ENCODE measurements around the gene KCNJ8. TPM values are rescaled to one million over a fixed set of nuclear protein-coding genes. Genes with fewer than 3 reads are reported as not detected.

Gene KCNJ8
- total RNA-seq, result not detected

DNA sequence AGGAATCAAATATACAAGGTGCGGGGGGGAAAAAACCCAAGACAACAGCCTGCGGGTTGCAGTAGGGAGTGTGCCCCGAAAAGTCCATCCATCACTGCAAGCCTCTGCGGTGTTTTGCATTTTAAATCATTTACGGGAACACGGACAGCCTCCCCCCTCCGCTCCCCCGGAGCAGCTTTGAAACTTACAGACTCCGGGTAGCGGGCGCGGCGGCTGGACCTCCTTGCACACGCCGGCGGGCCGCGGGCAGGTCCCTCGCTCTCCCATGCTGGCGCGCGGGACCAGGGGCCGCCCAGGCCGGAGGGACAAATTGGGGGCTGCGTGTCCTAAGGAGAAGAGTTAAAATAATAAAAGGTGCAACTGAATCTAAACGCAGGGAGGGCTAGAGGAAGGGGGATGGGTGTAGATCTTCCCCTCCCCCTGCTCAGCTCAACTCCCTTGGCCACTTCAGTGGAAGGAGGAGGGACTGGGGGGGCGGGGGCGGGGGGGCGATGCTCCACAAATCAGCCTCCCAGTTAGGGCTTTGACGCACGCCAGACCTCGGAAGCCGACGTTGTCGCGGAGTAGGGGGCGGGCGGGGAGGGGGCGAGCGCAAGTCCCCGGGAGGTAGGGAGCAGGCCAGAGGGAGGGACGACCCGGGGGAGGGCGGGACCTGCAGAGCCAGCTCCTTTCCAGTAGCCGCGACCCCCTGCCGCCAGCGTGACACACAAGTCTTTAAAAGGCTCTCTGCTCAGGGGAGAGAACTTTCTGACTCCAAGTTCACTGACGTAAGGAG, at the start of gene KCNJ8:
Gene KCNJ8, minus strand, starts transcription at position 349 of the 775 bp plus-strand sequence. CDS start 1,090 bp downstream, outside the sequence.
- DNase-seq (peak; percentile 7), ATAC-seq (peak; percentile 45)
- intact Hi-C loops (cut with micrococcal nuclease), result no loop called here
- Mint-ChIP-seq H3K9me3 (no peaks in the 10 kb centered on the region), H3K4me1 (ENCODE audit: low read depth) (peaks cover 8% of the 10 kb centered on the region), H3K27ac (no peak within 1 kb of the TSS), H3K4me3 (no peak within 1 kb of the TSS), H3K27me3 (peaks cover 38% of the 10 kb centered on the region), H3K36me3 (ENCODE audit: low read depth) (no peaks in the 10 kb centered on the region)
- TF ChIP-seq, protein P1, sequence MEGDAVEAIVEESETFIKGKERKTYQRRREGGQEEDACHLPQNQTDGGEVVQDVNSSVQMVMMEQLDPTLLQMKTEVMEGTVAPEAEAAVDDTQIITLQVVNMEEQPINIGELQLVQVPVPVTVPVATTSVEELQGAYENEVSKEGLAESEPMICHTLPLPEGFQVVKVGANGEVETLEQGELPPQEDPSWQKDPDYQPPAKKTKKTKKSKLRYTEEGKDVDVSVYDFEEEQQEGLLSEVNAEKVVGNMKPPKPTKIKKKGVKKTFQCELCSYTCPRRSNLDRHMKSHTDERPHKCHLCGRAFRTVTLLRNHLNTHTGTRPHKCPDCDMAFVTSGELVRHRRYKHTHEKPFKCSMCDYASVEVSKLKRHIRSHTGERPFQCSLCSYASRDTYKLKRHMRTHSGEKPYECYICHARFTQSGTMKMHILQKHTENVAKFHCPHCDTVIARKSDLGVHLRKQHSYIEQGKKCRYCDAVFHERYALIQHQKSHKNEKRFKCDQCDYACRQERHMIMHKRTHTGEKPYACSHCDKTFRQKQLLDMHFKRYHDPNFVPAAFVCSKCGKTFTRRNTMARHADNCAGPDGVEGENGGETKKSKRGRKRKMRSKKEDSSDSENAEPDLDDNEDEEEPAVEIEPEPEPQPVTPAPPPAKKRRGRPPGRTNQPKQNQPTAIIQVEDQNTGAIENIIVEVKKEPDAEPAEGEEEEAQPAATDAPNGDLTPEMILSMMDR (IDR thresholded peaks at IDR 0.05), result no peak
- ChIA-PET POLR2A (no interaction called here), CTCF (no interaction called here)

DNA sequence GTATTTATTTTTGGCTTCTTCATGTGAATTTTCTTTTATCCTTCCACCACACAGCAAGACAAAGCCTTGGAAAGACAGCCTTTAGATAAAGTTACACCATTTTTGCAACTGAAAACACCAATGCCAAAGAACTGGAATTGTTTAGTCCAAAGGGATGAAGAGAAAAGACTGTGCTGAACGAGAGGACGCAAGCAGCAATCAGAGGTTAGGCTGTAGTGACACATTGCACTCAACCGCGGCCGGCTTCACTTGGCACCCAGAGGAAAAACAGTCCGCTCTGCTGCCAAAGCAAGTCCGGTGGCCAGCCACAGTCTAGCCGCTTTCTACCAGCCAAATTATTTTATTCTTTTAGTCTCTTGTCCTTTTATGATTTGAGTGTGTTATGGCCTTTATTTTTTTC, 49.1 kb upstream of the KCNJ8 start:
- Mint-ChIP-seq H3K4me1 (ENCODE audit: low read depth) (no peaks in the 10 kb centered on the region), H3K27ac (no peak overlapping the region), H3K4me3 (no peak overlapping the region), H3K9me3 (no peaks in the 10 kb centered on the region), H3K27me3 (peaks cover 4% of the 10 kb centered on the region), H3K36me3 (ENCODE audit: low read depth) (no peaks in the 10 kb centered on the region)
- POLR2A ChIA-PET, result no interaction called here
- DNase-seq (no peak), ATAC-seq (no peak)
- intact Hi-C loops (cut with micrococcal nuclease), result no loop called here
- TF ChIP-seq, protein P1 (IDR thresholded peaks at IDR 0.05), result no peak
- CTCF ChIA-PET, result no interaction called here

DNA sequence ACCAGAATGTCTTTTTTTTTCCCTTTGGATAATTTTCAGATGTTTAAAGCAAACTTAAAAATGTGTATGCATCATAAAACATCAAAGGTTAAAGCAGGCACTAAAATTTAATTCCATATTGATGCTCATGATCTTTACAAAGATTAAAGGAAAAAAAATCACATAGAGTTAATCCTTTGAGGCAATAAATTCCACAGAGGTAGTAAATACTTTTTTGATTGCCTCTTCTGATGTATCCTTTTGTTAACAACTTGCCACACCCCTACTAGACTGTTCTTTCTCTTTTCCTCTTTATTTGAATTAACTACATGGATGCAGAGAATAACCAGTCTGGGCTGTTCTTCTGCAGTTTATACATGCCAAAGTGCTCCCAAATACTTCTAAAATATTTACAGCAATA, 45.2 kb upstream of the KCNJ8 start:
- DNase-seq (no peak), ATAC-seq (no peak)
- H3K4me3 Mint-ChIP-seq, result no peak overlapping the region
- H3K4me1 Mint-ChIP-seq (ENCODE audit: low read depth), result no peaks in the 10 kb centered on the region
- no peaks in the 10 kb centered on the region for H3K36me3 Mint-ChIP-seq (ENCODE audit: low read depth)
- TF ChIP-seq, protein P1 (IDR thresholded peaks at IDR 0.05), result no peak
- CTCF ChIA-PET, result no interaction called here
- no peak overlapping the region for H3K27ac Mint-ChIP-seq
- intact Hi-C loops (cut with micrococcal nuclease), result no loop called here
- H3K9me3 Mint-ChIP-seq, result no peaks in the 10 kb centered on the region
- POLR2A ChIA-PET, result no interaction called here
- H3K27me3 Mint-ChIP-seq, result peaks cover 6% of the 10 kb centered on the region

DNA sequence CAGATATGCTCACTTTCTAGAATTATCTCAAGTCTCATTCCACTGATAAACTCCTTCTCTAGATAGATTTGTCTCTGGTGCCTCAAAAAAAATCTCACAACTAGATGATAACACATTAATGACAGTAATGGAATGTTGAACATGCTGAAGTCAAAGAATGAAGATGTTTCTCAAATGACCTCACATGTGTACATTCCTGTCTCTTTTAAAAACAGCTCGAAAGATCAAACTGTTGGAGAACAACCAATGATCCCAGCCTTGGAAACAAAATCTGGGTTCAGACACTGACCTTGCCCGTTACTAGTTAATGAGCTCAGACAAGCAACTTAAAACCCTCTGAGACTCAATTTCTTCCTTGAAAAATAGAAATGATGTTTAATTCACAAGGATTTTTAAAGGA, 44.7 kb upstream of the KCNJ8 start:
- Mint-ChIP-seq H3K9me3 (no peaks in the 10 kb centered on the region), H3K4me3 (no peak overlapping the region), H3K27me3 (peaks cover 4% of the 10 kb centered on the region), H3K36me3 (ENCODE audit: low read depth) (no peaks in the 10 kb centered on the region), H3K4me1 (ENCODE audit: low read depth) (no peaks in the 10 kb centered on the region), H3K27ac (no peak overlapping the region)
- TF ChIP-seq, protein P1 (IDR thresholded peaks at IDR 0.05), result no peak
- CTCF ChIA-PET, result no interaction called here
- POLR2A ChIA-PET, result no interaction called here
- no peak for ATAC-seq
- intact Hi-C loops (cut with micrococcal nuclease), result no loop called here
- DNase-seq, result no peak

DNA sequence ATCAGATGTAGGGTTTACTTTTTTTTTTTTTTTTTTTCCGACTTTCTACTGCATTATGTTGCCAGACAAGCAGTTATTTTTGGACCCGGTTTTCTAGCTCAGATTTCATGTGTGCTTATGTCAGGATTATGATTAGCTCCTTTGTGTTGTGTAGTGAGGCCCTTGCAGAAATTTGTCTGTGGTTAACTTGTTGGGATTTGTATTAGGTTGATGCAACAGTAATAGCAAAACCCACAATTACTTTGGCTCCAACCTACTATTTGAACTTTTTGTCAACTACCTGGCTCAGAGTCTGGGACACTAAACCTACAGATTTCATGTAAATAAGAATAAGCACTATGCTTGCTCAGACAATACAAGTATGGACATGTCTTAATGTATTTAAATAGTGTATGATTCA, 44.1 kb upstream of the KCNJ8 start:
- H3K4me1 Mint-ChIP-seq (ENCODE audit: low read depth), result no peaks in the 10 kb centered on the region
- intact Hi-C loops (cut with micrococcal nuclease), result no loop called here
- ChIA-PET POLR2A (no interaction called here), CTCF (no interaction called here)
- no peaks in the 10 kb centered on the region for H3K36me3 Mint-ChIP-seq (ENCODE audit: low read depth)
- TF ChIP-seq, protein P1 (IDR thresholded peaks at IDR 0.05), result no peak
- no peak overlapping the region for H3K27ac Mint-ChIP-seq
- ATAC-seq (no peak), DNase-seq (no peak)
- H3K27me3 Mint-ChIP-seq, result peaks cover 4% of the 10 kb centered on the region
- H3K4me3 Mint-ChIP-seq, result no peak overlapping the region
- H3K9me3 Mint-ChIP-seq, result no peaks in the 10 kb centered on the region
